AML-193 (cell line): Measurements from ENCODE around the gene RBM38.

Experiments
- DNase-seq, 2 experiments: peaks; one replicate each; lab custom pipeline; 2025; lab: John Stamatoyannopoulos, UW

RBM38 gene

GRCh38 chr20:57404006-57404405 lies 12.8 kb downstream of the RBM38 start:
- DNase-seq, result no peak

GRCh38 chr20:57404419-57405072 lies 13.3 kb downstream of the RBM38 start:
- DNase-seq, result no peak

GRCh38 chr20:57405236-57406016 lies 14.2 kb downstream of the RBM38 start:
- DNase-seq, result no peak

GRCh38 chr20:57407541-57407956 lies 16.4 kb downstream of the RBM38 start:
- DNase-seq, result no peak

GRCh38 chr20:57408131-57408530 lies 16.9 kb downstream of the RBM38 start:
- DNase-seq, result no peak

GRCh38 chr20:57408536-57409233 lies 17.5 kb downstream of the RBM38 start:
- DNase-seq, result no peak

- no peak for DNase-seq
Measured at GRCh38 chr20:57409316-57409671, 18.1 kb downstream of the RBM38 start.

GRCh38 chr20:57409672-57410397 lies 18.6 kb downstream of the RBM38 start:
- DNase-seq, result no peak

- DNase-seq, result no peak
Measured at GRCh38 chr20:57410398-57410920, 19.3 kb downstream of the RBM38 start.

GRCh38 chr20:57410924-57411323 lies 19.7 kb downstream of the RBM38 start:
- DNase-seq, result no peak

GRCh38 chr20:57411406-57412283 lies 20.4 kb downstream of the RBM38 start:
- no peak for DNase-seq

GRCh38 chr20:57412347-57413029 lies 21.3 kb downstream of the RBM38 start:
- no peak for DNase-seq

- DNase-seq, result no peak
Measured at GRCh38 chr20:57413986-57414385, 22.8 kb downstream of the RBM38 start.

- DNase-seq, result no peak
Measured at GRCh38 chr20:57414867-57415592, 23.8 kb downstream of the RBM38 start.

GRCh38 chr20:57415771-57416170 lies 24.6 kb downstream of the RBM38 start:
- no peak for DNase-seq

GRCh38 chr20:57416296-57417022 lies 25.3 kb downstream of the RBM38 start:
- no peak for DNase-seq

GRCh38 chr20:57417051-57417689 lies 26.0 kb downstream of the RBM38 start:
- no peak for DNase-seq
